Posterior cingulate gyrus (tissue), 11 donors: Measurements from ENCODE around the gene HIBADH.
A peak's percentile ranks its signal among the peaks of the same experiment; 100 is the strongest.
"Not testable (repeated sequence)": the region's sequence is repeated elsewhere in the genome, so short reads cannot be mapped to it uniquely, and the experiment has no call there.

ENCODE experiments used
- DNase-seq, 10 donors: peaks; one replicate each; pipeline versions ENCODE4 v3.0.0 to v3.0.0-alpha.2; 2020 to 2021; ENCODE audit warnings: mixed read lengths in 3 of 10
- intact Hi-C: fragments of 100-400 bp; cut with DNase I; formaldehyde crosslinking; loops from one replicate; pipeline ENCODE4 v1.15.1; 2023

Gene HIBADH

DNA sequence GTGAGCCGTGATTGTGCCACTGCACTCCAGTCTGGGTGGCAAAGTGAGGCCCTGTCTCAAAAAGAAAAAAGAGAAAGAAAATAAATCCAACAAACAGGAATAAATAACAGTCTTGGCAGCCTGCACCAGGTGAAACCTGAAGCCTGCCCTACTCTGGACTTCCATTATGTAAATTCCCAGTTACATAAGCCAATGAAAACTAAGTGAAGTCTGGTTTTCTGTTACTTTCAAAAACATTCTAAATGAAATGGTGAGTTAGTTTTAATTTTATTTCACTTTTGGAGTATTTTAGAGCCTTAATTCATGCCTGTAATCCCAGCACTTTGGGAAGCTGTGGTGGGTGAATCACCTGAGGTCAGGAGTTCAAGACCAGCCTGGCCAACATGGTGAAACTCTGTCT lies 22.5 kb upstream of the HIBADH start:
- intact Hi-C loops: loop anchor here (10.0 kb wide), 1 partner anchor 340 kb away; no protein-coding TSS in a partner anchor
- no peak for DNase-seq

DNA sequence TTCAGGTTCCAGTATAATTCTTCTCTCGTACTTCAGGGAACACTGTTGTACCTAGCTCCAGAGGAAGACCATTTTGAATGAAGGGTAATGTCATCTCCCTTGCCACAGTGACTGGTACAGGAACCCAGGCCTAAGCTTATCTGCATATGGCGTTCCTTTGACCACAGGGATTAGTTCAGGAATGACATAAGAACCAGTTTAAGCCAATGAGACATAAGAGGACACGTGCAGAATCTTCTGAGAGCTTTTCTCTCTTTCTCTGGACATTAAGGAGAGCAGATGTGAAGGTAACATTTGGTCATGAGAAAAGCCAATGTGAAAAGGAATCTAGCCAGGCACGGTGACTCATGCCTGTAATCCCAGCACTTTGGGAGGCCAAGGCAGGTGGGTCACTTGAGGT lies 21.8 kb upstream of the HIBADH start:
- intact Hi-C loops: loop anchor here (10.0 kb wide), 1 partner anchor 340 kb away; no protein-coding TSS in a partner anchor
- DNase-seq: no peak

DNA sequence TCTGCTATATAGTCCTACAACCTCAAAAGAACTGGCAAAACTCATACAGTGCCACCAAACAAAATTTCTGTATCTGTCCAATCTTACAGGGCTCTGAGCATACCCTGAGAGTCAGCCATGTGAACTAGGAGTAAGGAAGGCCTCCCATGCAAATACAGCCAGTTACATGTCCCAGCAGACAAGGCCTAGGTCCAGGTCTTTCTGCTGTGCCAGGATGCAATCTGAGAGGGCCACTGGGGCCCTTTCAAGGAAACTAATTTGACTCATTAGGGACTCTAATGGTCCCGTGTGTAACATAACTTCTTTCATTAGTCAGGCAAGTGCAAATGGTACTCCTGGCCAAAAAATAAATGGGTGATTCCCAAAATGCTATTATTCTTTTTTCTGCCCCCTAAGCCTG lies 17.9 kb upstream of the HIBADH start:
- no peak for DNase-seq
- intact Hi-C loops: loop anchor here (10.0 kb wide), 1 partner anchor 344 kb away; no protein-coding TSS in a partner anchor

DNA sequence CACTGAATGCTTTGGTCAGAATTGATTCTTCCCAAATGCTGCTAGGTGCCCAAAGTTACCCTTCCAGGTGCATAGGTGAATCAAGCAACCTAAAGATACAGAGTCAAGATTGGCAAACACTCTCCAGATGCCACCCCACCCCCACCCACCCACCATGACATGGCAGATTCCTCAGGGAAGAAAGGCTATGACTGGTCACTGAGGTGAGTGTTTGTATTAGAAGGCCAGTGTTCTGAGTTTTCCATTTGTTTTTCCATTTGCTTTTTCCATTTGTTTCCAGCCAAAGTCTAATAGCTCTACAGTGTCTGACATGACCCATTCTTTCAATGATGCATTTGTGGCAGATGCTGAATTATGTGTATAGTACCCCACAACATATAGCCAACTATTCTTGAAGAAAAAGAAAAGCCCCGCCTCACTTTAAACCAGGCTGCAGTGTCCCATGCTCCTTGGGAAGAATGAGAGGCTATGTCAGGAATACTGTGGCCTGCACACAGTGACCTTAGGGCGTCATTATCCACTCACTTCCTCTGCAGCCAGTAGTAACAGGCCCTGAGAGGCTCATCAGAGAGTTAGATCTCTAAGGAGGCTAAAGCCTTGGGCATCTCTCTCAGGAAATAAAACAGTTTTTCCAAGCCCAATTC lies 16.1 kb upstream of the HIBADH start:
- intact Hi-C loops: no loop called here
- no peak for DNase-seq

DNA sequence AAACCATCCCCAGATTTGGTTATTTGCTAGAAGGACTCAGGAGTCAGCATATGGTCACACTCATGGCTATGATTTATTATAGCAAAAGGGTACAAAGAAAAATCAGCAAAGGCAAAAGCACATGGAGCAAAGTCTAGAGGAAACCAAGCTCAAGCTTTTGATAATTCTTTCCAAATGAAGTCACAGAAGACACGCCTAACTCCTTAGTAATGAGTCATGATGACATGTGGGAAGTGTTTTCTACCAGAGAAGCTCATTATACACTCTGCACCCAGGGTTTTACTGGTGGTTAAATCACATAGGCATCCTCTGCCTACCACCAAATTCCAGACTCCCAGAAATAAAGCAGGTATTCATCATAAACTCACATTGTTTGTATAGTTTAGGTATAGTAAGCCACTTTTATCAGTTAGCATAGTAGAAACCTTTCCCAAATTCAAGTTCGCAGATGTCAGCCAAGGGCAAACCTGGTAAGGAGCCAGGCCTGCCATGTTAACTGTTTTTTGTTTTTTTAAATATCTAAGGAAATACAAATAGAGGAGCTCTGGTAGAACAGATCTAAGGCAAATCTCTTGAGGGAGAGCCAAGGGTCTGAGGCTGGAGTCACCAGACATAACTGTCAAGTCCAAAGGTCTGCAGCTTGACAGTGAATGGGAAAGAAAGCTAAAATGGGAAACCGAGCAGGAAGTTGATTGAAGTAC lies 15.4 kb upstream of the HIBADH start:
- no peak for DNase-seq
- intact Hi-C loops: no loop called here

DNA sequence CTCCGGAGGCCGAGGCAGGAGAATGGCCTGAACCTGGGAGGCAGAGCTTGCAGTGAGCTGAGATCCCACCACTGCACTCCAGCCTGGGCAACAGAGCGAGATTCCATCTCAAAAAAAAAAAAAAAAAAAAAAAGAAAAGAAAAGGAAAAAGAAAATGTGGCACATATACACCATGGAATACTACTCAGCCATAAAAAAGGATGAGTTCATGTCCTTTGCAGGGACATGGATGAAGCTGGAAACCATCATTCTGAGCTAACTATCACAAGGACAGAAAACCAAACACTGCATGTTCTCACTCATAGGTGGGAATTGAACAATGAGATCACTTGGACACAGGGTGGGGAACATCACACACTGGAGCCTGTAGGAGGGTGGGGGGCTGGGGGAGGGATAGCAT lies 11.4 kb upstream of the HIBADH start:
- intact Hi-C loops, DNase-seq: not testable (repeated sequence)

DNA sequence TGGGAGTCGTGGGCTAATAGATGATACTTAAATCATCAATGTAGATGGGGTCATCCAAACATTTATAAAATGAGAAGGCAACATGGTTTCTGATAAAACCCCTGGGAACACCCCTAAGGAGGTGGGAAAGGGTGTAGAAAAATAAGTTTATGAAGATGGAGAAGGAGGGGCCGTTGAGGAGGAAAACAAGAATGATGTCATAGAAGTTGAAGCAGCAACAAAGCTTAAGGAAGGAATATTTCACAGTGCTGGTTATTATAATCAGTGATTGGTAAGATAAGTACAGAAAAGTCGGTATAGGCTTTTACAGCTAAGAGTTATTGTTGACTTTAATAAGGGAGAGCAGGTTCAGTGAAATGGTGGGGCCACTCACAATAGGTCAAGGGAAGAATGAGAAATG lies 9.0 kb upstream of the HIBADH start:
- intact Hi-C loops: no loop called here
- no peak for DNase-seq

DNA sequence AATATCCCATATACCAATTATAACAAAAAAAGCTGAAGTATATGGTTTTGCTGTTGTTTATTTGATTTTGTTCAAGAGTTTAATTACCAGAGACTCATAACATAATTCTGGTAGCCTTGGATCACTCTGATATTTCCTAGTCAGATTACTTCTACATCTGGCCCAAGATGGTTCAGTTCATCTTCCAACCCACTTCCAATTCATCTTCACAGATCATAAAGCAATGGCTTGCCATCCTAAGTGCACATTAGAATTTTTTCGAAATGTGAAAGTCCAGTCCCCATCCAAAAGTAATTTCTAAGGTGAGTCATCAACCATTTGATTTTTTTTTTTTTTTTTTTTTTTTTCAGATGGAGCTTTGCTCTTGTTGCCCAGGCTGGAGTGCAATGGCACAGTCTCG lies 8.0 kb upstream of the HIBADH start:
- DNase-seq: no peak
- intact Hi-C loops: no loop called here

DNA sequence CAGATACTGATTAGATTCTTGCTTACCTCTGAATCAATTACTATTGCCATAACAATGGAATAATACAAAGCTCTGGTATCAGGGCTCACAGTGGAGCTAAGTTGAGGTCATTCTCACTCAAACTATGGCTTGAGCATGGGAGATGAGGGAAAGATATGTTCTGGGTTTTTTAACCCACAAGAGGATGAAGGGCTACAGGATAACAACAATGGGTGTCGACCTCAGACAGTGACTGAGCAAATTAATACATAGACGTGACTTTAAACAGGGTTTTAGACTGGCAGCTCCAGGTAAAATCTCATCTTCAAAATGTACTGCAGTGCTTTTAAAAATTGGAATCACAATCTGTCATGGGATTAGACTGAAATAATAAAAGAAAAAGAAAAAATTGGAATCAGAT lies 7.5 kb upstream of the HIBADH start:
- intact Hi-C loops: no loop called here
- DNase-seq: no peak

DNA sequence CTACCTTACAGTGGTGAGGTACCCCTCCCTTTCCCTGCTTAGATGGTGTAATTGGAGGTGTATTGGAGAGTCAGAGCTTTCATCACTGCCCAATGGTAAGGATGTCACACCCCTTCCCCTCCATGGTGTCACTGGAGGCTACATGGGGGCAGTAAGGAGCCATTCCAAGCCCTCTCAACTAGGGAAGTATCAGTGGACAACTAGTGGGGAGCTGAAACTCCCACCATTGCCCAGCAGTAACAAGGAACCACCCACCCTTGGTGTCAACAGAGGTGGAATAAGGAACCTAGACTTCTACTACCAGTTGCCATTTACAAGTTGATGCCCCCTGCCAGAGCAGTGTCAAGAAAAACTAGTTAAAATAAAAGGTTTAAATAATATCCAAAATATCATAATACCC lies 2.8 kb upstream of the HIBADH start:
- intact Hi-C loops: loop anchor here (10.0 kb wide), 1 partner anchor 259 kb away; no protein-coding TSS in a partner anchor
- no peak for DNase-seq

DNA sequence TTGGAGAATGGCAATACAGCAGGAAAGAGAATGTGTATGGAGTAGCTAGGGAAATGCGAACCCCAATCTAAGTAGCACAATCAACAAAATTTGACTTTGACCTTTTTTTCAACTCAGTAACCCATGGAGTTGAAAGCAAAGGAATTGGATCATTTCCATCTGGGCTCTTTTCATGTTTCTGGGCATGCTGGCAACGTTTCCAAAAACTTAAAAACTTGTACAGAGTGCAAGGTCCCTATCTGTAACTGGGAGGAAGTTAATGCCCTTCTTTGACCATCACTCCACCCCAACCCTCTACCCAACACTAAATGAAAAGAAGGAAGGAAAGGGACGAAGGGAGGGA lies 1.3 kb upstream of the HIBADH start:
- DNase-seq: no peak
- intact Hi-C loops: loop anchor here (5.0 to 10.0 kb wide), 3 partner anchors 78 to 297 kb away; partner anchors contain the start of gene TAX1BP1

DNA sequence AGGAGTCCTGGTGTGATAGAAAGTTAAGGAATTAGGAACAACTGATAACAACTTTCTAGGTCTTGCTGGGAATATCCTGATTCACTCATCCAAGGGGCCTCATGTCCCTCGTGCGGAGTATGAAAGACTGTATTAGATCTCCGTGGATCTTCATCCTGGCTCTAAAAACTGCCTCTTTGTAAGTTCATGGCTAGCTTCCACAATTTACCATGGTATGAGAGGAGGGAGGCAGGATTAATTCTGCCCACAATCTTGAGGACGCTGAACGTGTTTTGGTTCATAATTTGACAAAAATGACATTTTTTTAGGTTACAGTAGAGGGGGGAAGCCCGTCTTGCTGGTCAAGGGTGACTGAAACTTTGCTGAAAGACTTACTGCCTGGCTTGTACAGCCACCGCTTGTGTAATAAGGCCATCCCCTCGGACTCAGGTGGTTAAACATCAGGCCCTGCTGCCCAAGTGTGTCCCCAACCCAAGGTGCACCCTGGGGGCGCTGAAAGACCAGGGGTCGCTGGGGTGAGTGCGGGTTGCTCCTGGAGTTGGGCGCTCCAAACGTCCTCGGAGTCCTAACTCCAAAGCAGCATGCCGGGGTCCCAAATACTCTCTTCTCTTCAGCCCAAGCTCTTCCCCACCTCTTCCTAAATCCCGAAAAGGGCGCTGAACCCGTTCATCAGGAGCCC lies 733 bp downstream of the HIBADH start:
- DNase-seq: peak in 8 of 10 donors; percentile 8 to 86 (median 28)
- intact Hi-C loops: loop anchor here (5.0 to 10.0 kb wide), 3 partner anchors 80 to 295 kb away; partner anchors contain the start of gene TAX1BP1

DNA sequence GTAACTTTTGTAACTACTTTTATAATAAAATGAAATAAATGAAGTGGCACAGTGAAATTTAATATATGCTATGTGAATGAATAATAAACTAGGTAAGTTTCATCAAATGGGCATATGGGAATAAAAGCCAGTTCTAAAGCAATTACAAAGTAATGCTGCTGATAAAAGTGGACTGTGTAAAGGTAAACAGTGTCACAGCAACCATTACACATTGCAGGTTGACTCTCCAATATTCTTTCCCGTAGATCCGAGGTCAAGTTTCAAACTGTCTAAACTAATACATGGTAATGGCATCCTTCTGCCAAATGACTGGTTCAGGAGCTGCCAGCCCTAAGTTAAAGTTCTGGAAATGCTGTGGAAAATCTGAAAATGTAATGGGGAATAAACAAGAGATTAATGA lies 6.0 kb downstream of the HIBADH start:
- intact Hi-C loops: no loop called here
- DNase-seq: no peak

DNA sequence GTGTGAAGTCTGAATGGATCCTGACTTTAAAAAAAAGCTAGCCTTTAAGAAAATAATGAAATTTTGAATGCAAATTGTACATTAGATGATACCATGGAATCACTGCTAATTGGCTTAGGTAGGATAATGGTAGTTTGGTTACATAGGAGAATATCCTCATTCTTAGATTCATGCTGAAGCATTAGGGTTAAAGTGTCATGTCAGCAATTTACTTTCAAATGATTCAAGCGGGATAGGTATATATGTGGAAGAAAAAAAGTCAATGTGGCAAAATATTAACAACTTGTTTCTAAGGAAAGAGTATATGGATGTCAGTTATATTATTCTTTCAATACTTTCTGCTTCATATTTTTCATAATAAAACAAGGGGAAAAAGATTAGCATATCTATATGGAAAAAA lies 7.5 kb downstream of the HIBADH start:
- intact Hi-C loops: no loop called here
- DNase-seq: no peak

DNA sequence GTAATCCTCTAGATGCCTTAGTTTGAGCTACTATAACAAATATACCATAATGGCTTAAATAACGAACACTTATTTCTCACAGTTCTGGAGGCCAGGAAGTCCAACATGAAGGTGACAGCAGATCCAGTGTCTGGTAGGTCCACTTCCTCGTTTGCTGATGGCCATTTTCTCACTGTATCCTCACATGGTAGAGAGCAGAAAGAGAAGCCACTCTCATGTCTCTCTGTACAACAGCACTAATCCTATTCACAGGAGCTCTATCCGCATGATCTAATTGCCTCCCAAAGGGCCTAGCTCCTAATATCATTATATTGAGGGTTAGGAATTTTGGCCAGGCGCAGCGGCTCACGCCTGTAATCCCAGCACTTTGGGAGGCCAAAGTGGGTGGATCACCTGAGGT lies 10.2 kb downstream of the HIBADH start:
- no peak for DNase-seq
- intact Hi-C loops: no loop called here

DNA sequence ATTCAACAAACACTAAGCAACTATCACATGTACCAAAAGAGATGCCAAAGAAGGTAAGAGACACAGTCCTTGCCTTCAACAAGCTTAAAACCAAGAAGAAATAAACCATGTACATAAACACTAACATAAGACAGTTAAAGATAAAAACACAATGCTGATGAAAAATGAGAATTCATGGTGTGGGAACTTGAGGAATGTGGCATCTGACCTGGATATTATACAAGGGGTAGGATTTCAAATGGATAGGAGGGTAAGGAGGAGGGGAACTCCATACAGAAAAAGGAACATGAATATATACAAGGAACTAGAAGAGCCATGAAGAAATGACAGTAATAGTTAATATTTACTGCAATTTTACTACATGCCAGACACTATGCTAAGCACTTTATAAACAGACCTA lies 11.0 kb downstream of the HIBADH start:
- no peak for DNase-seq
- intact Hi-C loops: no loop called here

DNA sequence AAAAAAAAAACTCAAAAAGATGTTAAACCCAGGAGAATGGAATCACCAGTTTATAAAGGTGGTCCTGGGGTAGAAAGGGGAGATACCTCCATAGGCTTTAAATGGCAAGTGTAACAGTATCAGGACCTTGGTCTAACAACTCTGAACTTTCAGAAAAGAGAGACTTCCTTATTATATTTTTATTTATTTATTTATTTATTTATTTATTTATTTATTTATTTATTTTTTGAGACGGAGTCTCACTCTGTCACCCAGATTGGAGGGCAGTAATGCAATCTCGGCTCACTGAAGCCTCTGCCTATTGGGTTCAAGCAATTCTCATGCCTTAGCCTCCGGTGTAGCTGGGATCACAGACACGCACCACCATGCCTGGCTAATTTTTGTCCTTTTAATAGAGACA lies 12.4 kb downstream of the HIBADH start:
- no peak for DNase-seq
- intact Hi-C loops: no loop called here

DNA sequence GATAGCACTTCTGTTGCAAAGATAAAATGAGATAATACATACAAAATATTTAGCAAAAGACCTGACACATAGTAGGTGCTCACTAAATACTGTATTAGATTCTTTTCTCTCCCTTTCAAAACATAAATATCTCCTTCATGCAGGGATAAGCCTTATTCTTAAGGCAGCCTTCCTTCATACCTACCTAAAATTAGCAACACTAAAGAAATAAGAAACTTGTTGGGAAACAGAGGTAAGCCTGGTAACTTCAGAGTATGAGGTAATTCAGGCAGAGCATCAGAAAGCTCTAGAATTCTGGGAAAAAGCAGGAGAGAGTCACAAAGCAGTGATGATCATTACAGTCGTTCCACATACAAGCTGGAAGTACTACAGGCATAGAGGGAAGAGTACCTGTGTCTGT lies 15.2 kb downstream of the HIBADH start:
- DNase-seq: no peak
- intact Hi-C loops: no loop called here

DNA sequence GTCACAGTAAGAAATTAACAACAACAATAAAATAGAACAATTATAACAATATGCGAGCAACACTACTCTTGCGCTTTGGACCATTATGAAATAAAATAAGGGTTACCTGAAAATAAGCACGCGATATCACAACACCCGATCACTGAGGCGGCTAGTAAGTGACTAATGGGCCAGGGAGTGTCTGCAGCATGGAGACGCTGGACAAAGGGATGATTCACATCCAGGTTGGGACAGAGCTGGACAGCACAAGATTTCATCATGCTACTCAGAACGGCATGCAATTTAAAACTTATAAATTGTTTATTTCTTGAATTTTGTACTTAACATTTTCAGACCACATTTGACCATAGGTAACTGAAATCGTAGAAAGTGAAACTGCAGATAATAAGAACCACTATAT lies 15.6 kb downstream of the HIBADH start:
- intact Hi-C loops: no loop called here
- DNase-seq: no peak

DNA sequence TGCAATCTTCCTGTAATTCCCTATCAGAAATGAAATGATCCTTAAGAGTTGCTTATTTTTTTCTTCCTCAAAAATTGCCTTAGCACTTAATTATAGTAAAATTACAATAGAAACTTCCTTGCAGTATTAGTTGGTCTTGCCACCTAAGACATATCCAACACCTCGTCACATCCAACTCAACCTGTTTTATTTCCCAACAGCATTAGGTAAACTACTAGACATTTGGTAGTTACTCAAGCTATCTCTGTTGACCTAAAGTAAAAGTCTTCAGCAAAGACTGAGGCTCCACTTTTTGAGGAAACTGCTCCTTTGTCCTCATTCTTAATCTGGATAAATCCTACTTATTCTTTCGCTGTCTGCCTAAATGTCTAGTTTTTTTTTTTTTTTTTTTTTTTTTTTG lies 20.4 kb downstream of the HIBADH start:
- no peak for DNase-seq
- intact Hi-C loops: no loop called here

DNA sequence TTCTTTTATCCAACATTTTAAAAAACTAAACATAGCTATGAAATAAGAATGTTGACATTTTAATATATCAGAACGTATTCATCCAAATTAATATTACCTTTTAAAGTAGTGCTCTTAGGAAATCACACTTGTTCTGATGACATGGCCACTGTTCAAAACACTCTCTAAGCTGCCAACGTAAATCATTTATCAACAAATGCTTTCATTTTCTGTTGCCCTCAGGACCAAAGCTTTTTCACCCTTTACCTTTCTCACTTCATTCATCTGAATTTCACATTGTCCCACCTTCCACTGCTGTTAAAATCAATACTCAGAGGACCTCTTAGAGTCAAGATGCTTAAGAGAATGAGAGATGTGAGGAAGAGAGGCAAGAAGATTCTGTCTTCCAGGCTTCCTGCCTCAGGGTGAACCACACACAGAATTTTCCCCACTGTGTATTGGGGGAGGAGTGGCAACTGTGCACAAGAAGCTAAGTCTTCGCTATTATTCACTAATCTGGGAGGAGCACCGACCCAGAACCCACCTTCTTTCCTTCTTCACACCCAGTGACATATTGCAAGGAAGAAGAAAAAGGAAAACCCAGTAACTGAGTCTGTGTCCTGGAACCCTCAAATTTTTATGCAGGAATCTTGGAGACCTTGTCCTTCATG lies 21.0 kb downstream of the HIBADH start:
- intact Hi-C loops: no loop called here
- DNase-seq: no peak
